HG03045 (cell line): ENCODE data around the gene INPP5D.

Source experiments
- ATAC-seq: cut with Tn5 transposase; IDR thresholded peaks from one replicate; pipeline ENCODE4 v1.9.1; 2021; ENCODE audit warnings: mild to moderate bottlenecking, moderate library complexity; ENCODE audit not compliant: unreplicated experiment

INPP5D gene

DNA sequence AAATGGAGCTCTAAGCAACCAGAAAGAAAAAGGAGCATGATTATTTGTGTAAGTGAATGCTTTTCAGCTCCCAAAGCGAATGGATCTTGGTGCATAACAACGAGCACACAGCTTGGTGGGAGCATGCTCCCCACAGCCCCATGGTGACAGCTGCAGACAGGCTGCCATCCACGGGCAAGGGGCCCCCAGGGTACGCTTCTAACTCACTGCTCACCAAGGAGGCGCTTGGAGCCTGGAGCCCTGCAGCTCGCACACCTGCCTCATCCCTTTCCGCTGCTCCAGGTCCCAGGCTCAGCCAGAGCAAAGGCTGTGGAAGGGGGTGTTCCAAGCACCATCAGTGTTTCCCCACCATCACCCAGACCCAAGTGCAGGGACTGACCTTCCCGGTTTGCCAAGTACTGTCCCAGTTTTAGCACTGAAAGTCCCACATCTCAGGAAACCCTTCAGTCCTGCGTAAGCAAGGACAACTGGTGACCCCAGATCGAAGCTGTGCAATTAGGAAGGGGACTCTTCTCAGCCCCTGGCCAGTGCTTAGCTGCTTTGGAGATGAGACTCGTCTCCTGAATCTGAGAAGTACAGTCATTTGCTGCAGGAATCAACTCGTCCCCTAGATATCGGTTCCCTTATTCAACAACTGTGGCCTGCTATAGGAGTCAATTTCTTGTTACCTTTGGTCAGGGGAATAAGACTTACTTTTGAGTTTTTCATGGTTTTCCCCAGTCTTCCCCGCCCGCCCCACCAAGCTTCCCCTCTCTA, 141.3 kb downstream of the INPP5D start:
- ATAC-seq = no peak

DNA sequence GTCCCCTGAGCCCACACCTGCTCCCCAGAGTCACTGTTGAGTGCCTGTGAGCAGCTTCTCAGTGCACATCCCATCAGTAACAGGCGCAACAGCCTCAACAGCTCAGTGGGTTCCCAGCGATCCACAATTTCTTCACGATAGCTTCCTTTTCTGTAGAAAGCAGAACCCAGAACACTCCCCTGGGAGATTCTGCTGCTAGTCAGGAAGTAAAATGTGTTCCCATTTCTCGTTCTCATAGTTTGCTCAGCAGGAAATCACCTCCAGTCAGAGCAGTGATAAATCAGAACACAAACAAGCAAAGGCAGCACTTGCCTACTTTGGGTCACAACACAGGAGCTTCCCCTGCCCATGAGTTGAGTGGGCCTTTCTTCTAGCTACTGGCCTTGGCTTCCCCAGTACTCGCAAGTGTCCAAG, 142.4 kb downstream of the INPP5D start:
- ATAC-seq = no peak

DNA sequence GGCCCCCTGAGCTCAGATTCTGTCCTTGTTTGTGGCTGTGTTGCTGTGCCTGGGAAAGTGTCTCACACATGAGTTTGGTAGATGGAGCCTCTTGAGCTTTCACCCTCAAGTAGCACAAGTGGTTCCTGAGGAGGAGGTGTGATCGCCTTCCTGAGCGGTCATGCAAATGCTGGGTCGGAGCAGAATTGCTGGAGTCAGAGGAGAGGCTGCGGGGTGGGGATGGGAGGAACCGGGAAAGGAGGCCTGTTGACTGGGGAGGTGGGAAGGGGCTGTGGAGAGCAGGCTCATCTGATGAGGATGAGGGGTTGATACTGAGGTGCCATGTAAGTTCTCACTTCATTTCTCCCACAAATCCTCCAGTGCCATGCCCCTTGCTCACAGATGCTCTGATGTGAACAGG, 142.9 kb downstream of the INPP5D start:
- ATAC-seq = no peak

DNA sequence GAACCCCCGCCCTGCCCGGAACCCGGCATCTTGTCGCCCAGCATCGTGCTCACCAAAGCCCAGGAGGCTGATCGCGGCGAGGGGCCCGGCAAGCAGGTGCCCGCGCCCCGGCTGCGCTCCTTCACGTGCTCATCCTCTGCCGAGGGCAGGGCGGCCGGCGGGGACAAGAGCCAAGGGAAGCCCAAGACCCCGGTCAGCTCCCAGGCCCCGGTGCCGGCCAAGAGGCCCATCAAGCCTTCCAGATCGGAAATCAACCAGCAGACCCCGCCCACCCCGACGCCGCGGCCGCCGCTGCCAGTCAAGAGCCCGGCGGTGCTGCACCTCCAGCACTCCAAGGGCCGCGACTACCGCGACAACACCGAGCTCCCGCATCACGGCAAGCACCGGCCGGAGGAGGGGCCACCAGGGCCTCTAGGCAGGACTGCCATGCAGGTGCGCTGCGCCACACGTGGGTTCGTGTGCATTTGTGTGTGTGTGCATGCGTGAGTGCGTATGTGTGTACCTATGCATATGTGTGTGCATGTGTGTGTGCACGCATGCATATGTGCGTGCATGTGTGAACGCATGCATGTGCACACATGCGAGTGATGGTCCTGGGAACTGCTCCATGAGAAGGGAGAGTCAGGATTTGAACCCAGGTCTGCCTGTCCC, 144.3 kb downstream of the INPP5D start:
- no peak for ATAC-seq

DNA sequence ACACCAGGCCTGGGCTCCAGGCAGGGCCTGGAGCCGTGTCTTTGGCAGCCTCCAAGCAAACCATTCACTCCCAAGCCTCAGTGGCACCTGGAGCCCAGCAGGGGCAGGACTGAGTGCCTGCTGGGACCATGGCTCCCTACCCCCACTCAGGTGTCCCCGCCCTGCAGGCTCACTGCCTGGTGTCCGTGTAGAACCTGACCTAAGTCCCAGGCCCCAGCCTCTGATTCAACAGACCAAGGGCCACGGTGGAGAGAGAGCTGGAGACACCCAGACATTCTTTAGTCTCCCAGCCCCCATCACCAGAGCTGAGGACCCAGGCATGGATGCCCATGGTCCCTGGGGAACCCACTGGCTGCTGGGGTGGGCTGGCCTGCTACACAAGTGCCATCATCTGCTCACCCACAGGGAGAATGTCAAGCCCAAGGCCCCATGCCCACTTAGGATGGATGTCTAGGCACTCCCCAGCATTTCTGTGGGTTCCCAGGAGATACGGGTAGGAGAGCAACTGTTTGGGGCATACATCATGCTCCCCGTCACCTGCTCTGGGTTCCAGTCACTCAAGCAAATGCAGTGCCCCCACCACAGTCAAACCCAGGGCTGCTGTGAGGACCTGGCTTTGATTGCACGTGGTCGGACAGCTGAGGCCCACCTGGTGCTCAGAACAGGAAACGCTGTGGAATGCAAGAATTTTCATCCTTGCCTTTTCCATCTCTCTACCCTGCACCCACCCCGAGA, 148.4 kb downstream of the INPP5D start:
- ATAC-seq = no peak

DNA sequence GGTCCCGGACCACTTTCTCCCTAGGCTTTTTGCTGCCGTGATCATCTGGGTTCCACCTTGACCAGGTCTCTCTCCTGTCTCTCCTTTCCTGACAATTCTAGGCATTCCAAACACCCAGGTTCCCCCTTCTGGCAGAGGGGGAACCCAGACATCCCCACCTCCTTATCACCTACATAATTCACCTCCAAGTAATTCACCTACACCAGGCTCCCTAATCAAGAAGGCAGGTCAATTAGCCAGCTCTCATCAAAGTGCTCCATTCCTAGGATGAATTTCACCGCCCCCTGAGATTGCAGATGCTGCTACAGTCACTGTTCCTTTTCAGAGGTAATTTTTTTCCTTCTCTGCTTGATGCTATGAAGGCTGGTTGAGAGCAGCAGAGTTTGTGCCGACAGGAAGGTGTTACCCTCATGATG, 149.0 kb downstream of the INPP5D start:
- no peak for ATAC-seq

DNA sequence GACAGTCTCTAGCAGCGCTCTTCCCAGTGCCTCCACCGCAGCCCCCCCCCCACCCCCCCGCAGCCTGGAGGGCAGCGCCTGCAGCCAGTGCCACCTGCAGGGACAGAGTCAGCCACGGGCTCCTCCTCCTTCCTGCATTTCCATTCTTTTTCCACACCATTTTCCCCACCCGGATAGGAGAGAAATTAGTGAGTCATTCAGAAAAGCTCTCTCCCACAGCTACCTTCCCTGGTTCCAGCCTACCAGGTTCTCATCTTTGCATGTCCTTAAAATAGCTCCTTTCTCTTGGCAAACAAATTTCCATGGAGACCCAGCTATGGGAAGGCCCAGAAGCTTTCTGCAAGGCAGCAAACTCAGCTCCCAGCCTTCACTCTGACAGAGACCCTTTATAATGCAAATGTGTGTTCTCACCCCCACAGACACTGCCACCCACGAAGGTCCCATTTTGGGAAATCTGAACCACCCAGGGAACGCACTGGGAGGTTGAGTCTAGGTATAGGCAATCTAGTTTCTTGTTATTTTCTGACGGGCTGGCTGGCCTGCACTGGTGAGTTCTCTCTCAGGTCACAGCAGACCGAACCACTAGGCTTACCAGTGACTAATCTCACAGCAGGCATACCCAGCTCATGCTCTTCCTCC, 149.5 kb downstream of the INPP5D start:
- no peak for ATAC-seq

DNA sequence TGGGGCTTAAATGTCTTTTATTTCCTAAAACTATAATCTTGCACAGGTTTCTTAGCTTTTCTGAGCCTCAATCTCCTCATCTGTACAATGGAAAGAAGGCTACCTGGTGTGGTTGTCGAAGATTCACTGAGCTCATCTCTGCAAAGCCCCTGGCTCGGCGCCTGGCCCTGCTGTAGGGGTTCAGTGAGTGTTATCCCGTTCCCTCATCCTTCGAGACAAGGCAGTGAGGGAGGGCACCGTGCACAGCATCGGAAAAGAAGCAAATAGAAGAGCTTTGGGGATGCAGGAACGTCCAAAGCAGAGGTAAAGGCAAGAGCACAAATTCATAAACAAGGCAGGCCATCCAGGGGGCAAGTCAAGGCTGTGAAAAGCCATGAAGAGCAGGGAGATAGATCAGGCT, 150.1 kb downstream of the INPP5D start:
- no peak for ATAC-seq

DNA sequence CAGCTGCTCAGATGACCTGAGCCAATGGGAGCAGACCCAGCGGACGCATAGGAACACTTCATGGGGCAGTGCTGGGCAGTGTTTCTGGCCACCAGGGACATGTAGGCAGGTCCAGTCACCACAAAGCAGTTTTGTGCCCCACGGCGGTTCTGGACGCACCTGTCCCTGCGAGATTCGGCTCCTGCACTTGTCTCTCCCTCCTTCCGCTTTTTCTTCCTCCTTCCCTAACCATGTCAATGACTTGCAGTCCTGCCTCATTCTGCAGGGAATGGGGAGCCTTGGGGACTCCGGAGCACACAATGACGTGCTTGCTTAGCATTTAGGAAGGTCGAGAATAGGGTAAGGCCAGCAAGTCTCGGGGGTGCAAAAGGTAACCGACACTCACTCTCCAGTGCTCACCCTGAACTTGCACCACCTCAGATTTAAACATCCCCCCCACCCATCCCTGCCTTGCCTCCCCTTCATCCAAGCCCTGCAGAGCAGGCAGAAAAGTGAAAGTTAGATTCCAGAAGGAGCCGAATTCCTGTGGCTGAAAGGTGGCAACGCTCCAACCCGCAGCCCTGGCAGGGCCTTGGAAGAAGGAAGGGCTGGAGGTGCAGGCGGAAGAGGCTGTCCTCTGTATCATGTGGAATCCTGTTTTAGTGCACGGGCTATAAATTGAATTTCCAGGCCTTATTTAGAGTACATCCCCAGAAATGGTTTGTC, 150.9 kb downstream of the INPP5D start:
- ATAC-seq = no peak

DNA sequence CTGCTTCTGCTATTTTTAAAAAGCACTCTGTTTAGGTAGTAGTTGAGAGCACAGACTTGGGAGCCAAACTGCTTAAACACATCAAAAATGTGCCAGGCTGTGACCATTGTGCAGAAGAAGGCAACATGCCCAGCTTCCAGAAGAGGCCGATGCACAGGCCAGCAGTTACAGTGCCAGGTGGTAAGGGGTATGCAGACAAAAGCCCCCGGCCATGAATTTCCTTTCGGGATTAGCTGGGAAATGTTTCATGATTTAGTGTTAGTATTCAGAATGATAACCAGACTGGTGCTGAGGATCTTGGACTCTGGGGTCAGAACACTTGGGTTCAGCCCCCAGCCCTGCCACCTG, 151.4 kb downstream of the INPP5D start:
- ATAC-seq = no peak

DNA sequence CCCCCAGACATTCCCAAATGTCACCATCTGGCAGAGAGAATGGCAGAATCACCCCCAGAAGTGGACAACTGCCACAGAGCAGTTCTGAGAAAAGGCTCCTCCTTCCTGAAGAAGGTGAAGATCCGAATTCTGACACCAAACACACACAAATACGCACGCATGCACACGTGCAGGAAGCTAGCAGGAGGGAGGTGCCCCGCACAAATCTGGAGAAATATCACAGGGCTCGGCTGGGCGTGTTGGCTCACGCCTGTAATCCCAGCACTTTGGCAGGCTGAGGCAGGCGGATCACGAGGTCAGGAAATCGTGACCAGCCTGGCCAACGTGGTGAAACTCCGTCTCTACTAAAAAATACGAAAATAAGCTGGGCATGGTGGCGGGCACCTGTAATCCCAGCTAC, 152.9 kb downstream of the INPP5D start:
- no peak for ATAC-seq

DNA sequence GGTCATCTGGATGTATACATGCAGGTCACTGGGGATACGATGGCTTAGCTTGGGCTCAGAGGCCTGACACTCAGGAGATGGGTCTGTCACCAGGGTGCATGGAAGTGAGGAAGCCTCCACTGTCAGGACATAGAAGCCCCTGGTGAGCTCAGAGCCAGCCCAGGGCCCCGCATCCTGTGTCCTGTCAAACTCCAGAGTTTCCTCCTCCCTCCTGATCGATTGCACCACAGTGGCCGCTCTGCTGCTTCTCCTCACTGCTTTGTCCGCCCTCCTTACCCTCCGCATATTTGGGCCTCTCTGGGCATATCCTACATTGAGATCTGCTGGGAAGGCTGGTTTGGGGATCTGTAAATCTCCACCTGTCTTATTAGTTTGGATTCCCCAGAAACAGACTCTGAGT, 153.8 kb downstream of the INPP5D start:
- no peak for ATAC-seq

DNA sequence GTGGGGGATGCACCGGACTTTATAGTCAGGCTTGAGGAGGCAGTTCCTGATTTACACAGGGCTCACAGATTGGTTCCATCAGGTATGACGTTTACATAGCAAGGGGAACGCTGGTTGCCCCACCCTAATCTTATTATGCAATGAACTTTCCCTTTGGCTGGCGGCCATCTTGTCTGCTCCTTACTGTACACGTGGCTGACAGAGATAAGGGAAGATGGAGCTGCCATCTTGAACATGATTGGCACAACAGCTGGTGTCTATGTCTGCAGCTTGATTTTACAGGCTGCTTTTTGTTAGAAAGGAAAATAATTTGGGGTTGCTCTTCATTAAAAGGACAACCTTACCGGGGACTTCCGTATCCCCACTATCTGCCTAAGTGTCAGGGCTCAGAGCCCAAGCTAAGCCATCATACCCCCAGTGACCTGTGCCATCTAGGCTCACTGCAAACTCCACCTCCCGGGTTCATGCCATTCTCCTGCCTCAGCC, 157.8 kb downstream of the INPP5D start:
- ATAC-seq = no peak

DNA sequence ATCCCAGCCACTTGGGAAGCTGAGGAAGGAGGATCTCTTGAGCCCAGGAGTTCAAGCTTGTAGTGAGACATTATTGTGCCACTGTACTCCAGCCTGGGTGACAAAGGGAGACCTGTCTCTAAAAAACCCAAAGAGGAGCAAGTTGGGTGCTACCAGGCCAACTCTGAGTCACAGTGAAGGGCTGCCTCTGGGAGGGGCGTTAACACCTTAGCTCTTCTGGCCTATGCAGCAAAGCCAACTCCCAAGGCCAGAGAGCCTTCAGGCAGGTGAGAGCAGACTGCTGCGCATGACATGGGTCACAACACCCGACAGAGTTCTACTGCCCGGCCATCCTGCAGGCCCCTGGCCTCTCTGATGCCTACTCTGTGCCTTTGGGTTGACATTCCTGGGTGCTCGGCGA, 158.7 kb downstream of the INPP5D start:
- ATAC-seq = no peak

DNA sequence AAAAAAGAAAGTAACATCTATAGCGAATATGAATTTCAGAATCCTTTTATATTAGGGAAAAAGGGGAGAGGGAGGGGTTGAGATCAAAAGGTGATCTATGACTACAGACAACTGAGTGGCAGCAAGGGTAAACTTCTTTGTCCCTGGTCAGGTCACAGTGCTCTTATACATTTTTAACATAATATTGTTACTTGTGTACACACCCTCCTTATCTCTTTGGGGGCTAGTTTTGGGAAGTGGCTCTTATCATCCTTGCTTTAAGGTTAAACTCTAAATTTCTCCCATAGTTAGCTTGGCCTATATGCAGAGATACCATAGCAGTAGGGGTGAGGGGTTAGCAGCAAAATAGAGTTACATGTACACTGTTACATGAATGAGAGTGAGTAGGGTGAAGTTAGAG, 159.7 kb downstream of the INPP5D start:
- no peak for ATAC-seq

DNA sequence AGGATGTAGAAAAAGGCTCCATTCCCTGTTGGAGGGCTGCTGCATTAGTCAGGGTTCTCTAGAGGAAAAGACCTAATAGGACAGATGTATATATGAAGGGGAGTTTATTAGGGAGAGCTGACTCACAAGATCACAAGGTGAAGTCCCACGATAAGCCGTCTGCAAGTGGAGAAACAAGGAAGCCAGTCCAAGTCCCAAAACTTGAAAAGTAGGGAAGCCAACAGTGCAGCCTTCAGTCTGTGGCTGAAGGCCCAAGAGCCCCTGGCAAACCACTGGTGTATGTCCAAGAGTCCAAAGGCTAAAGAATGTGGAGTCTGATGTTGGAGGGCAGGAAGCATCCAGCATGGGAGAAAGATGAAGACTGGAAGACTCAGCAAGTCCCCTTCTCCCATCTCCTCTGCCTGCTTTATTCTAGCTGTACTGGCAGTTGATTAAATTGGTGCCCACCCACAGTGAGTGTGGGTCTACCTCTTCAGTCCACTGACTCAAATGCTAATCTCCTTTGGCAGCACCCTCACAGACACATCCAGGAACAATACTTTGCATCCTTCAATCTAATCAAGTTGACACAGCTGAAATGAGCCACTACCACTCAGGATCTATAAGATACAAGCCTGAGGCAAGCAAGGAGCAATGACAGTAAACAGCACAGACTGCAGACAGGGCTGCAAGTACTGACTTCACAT, 161.4 kb downstream of the INPP5D start:
- no peak for ATAC-seq

DNA sequence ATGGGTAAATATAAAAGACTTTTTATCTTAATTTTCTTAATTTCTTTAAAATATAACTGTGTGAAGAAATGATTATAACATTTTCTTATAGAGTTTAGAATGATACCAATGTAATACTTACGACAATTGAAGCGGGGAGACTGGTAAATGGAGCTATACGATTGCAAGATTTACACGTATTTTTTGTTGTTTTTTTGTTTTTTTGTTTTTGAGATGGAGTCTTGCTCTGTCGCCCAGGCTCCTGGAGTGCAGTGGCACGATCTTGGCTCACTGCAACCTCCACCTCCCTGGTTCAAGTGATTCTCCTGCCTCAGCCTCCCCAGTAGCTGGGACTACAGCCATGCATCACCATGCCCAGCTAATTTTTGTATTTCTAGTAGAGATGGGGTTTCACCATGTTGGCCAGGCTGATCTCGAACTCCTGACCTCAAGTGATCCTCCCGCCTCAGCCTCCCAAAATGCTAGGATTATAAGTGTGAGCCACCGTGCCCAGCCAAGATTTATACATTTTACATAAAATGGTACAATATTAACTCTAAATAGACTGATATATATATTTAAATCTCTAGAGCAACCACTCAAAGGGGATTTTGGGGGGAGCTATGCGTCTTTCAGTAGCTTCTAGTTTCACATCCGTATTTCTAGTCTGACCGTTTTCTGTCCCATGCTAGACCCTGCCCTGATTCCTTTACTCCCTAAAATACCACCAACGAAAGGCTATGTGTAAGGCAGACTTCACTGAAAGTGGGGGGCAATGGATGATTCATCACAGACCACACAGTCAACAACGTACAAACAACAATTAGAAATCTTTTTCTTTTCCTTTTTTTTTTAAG, 163.1 kb downstream of the INPP5D start:
- ATAC-seq = peak; percentile 71

DNA sequence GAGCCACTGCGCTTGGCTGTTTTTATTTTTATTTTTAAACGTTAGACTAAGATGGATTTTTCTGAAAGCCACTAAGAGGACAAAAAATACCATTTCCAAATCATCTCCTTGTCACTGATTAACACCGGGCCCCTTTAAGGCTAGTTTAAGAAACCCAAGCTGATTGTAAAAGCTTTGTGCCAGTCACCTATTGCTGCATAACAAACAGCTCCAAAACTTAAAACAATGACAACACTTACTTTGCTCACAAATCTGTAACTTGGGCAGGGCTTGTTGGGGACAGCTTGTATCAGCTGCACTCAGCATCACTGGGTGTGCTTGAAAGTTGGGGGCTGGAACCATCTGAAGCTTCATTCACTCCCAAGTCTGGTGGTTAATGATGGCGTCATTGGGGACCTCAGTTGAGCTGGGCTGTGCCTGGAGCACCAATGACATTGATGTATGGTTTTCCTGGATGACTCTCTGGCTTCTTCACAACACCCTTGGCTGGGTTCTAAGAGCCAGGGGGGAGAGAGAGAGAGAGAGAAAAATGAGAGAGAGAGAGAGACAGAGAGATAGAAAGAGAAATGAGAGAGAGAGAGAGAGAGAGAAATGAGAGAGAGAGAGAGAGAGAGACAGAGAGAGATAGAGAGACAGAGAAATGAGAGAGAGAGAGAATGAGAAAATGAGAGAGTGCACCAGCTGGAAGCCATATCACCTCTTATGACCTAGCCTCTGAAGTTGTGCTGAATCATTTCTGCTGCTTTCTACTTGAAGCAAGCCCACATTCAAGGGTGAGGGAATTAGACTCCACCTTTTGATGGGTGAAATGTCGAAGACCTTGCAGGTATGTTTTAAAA, 165.3 kb downstream of the INPP5D start:
- ATAC-seq = no peak
